ENCODE data around the gene TAF15. TPM values are rescaled to one million over a fixed set of nuclear protein-coding genes. Genes with fewer than 3 reads are reported as not detected.

TAF15 gene
- total RNA-seq, 1 experiment from 2014 or later = 202 TPM

- peak overlapping the region; percentile 98 for H3K4me2 ChIP-seq
- TF ChIP-seq, protein P1, sequence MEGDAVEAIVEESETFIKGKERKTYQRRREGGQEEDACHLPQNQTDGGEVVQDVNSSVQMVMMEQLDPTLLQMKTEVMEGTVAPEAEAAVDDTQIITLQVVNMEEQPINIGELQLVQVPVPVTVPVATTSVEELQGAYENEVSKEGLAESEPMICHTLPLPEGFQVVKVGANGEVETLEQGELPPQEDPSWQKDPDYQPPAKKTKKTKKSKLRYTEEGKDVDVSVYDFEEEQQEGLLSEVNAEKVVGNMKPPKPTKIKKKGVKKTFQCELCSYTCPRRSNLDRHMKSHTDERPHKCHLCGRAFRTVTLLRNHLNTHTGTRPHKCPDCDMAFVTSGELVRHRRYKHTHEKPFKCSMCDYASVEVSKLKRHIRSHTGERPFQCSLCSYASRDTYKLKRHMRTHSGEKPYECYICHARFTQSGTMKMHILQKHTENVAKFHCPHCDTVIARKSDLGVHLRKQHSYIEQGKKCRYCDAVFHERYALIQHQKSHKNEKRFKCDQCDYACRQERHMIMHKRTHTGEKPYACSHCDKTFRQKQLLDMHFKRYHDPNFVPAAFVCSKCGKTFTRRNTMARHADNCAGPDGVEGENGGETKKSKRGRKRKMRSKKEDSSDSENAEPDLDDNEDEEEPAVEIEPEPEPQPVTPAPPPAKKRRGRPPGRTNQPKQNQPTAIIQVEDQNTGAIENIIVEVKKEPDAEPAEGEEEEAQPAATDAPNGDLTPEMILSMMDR (conservative IDR thresholded peaks at IDR 0.05) = no peak
- no peak for TF ChIP-seq EZH2 (IDR thresholded peaks at IDR 0.05; ENCODE audit: low read depth)
- H3K79me2 ChIP-seq (ENCODE audit: low read depth) = peaks cover 33% of the 10 kb centered on the region
- DNase-seq = peak in 1 of 2 experiments; percentile 37
- no peaks in the 10 kb centered on the region for H3K9me2 ChIP-seq (ENCODE audit: insufficient read depth)
- CTCF ChIA-PET = interaction anchor here (1.7 to 2.0 kb wide), 2 partner anchors 41 to 44 kb away, joined by 6 to 19 read pairs; no protein-coding TSS in a partner anchor
- H3F3A ChIP-seq (ENCODE audit: insufficient read depth, low read depth) = peaks cover 30% of the 10 kb centered on the region; the same call in 1 of the 2 replicates
- peak overlapping the region; percentile 97; the same call in 1 of the 2 replicates for H3K4me3 ChIP-seq
- H3K36me3 ChIP-seq (ENCODE audit: low read depth) = peaks cover 13% of the 10 kb centered on the region; the same call in 1 of the 2 replicates
- no peaks in the 10 kb centered on the region for H3K9me3 ChIP-seq (ENCODE audit: insufficient read depth, low read depth)
- H2AFZ ChIP-seq = peak overlapping the region; percentile 72; the same call in 1 of the 2 replicates
- H3K27ac ChIP-seq = peak overlapping the region; percentile 98
- no TSS peak for BruUV-seq (replicated peaks)
- intact Hi-C loops (cut with micrococcal nuclease; ENCODE audit: unreplicated experiment) = loop anchor here (10.0 kb wide), 1 partner anchor 193 kb away; no protein-coding TSS in a partner anchor
- peaks cover 39% of the 10 kb centered on the region for H3K4me1 ChIP-seq (replicated peaks; ENCODE audit: insufficient read depth)
- H3K27me3 ChIP-seq (ENCODE audit: insufficient read depth, low read depth) = no peaks in the 10 kb centered on the region
- peaks cover 27% of the 10 kb centered on the region for H4K20me1 ChIP-seq (ENCODE audit: insufficient read depth)
- POLR2A ChIA-PET (ENCODE audit: unreplicated experiment) = interaction anchor here (0.6 kb wide), 1 partner anchor 217 kb away, joined by 3 read pairs; no protein-coding TSS in a partner anchor
These were observed 1.7 kb upstream of the TAF15 start for GRCh38 chr17:35807371-35808144.

GRCh38 chr17:35808240-35808961 is 883 bp upstream of the TAF15 start:
- Histone ChIP-seq H3K4me3 (peak overlapping the region; percentile 97), H3F3A (ENCODE audit: insufficient read depth, low read depth) (peaks cover 32% of the 10 kb centered on the region; the same call in 1 of the 2 replicates), H3K4me2 (peak overlapping the region; percentile 98), H3K27me3 (ENCODE audit: insufficient read depth, low read depth) (no peaks in the 10 kb centered on the region), H3K79me2 (ENCODE audit: low read depth) (peaks cover 41% of the 10 kb centered on the region), H4K20me1 (ENCODE audit: insufficient read depth) (peaks cover 36% of the 10 kb centered on the region), H3K36me3 (ENCODE audit: low read depth) (peaks cover 13% of the 10 kb centered on the region; the same call in 1 of the 2 replicates), H3K9me2 (ENCODE audit: insufficient read depth) (no peaks in the 10 kb centered on the region), H2AFZ (peak overlapping the region; percentile 72), H3K9me3 (ENCODE audit: insufficient read depth, low read depth) (no peaks in the 10 kb centered on the region), H3K27ac (peak overlapping the region; percentile 98), H3K4me1 (replicated peaks; ENCODE audit: insufficient read depth) (peaks cover 39% of the 10 kb centered on the region)
- ChIA-PET CTCF (interaction anchor here (0.7 to 2.0 kb wide), 4 partner anchors 21 to 136 kb away, joined by 3 to 19 read pairs (median 4); no protein-coding TSS in a partner anchor), POLR2A (ENCODE audit: unreplicated experiment) (interaction anchor here (0.6 to 1.4 kb wide), 6 partner anchors 20 to 852 kb away, joined by 3 to 5 read pairs (median 4); no protein-coding TSS in a partner anchor)
- TF ChIP-seq, protein P1 (conservative IDR thresholded peaks at IDR 0.05) = no peak
- TF ChIP-seq EZH2 (IDR thresholded peaks at IDR 0.05; ENCODE audit: low read depth) = no peak
- peak in 1 of 2 experiments; percentile 37 for DNase-seq
- BruUV-seq (replicated peaks) = TSS peak; percentile 95
- intact Hi-C loops (cut with micrococcal nuclease; ENCODE audit: unreplicated experiment) = loop anchor here (10.0 kb wide), 1 partner anchor 194 kb away; no protein-coding TSS in a partner anchor

Measured in PC-9 (cell line).